Fibroblast of lung (primary cell): ENCODE data around the gene TXNDC8.

Experiments
- EZH2 ChIP-seq: IDR thresholded peaks from 2 replicates; pipeline ENCODE4 v1.5.1; 2012; ENCODE audit warnings: low read length, control low read depth, mild to moderate bottlenecking; ENCODE audit errors: missing control alignments
- TF ChIP-seq, protein P1 (sequence below), 2 donors: IDR thresholded peaks in 1 of 2; conservative IDR thresholded peaks in 1 of 2; 1 replicate in 1 of 2; 2 replicates in 1 of 2; pipeline ENCODE4 v1.5.1; 2011 to 2012; ENCODE audit warnings: low read length in 2 of 2, control low read depth in 1 of 2, inconsistent platforms in 1 of 2, low read depth in 1 of 2, mild to moderate bottlenecking in 1 of 2

DNA sequence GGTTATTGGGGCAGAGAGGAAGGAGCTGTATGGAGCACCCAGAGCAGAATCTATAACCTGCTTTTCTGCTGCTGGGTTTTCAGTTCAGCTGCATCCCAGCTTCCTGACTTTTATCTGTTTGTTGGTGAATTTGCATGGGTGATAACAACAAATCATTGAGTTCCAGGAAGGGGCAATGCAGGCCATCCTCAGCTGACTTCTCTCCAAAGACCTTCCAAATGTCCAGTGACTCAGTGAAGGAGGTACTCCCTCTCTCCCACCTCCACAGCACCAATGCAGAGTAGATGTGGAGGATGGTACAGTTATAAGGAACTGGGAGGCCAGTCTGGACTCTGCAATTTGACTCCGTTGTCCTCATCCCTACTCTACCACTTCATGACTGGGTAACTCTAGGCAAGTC is 79.7 kb downstream of the TXNDC8 start:
- no peak for TF ChIP-seq EZH2
- TF ChIP-seq, protein P1, sequence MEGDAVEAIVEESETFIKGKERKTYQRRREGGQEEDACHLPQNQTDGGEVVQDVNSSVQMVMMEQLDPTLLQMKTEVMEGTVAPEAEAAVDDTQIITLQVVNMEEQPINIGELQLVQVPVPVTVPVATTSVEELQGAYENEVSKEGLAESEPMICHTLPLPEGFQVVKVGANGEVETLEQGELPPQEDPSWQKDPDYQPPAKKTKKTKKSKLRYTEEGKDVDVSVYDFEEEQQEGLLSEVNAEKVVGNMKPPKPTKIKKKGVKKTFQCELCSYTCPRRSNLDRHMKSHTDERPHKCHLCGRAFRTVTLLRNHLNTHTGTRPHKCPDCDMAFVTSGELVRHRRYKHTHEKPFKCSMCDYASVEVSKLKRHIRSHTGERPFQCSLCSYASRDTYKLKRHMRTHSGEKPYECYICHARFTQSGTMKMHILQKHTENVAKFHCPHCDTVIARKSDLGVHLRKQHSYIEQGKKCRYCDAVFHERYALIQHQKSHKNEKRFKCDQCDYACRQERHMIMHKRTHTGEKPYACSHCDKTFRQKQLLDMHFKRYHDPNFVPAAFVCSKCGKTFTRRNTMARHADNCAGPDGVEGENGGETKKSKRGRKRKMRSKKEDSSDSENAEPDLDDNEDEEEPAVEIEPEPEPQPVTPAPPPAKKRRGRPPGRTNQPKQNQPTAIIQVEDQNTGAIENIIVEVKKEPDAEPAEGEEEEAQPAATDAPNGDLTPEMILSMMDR (conservative IDR thresholded peaks at IDR 0.05 in 1 of 2, IDR thresholded peaks at IDR 0.05 in 1 of 2; ENCODE audit: low read depth in 1 of 2, low read length in 2 of 2), result no peak
